Measurements from ENCODE around the gene MROH2A.

The MROH2A gene

DNA sequence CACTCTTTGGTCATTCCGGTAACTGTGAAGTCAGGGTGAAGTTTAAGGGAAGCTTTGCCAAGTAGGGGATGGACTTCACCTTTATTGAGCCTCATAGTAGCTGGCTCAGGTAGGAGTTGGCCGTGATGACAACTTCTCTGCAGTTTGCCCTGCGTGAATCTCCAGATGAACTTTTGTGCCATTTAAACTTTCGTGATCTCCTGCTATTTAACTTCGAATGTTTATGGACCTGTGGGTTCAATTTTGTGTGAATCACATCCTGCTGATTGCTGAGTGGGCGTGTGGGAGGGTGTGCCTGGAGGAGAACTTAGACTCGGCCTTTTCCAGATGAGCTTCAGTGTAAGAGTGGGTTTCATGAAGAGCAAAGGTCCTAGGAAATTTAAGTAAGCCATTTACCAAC lies 13.9 kb upstream of the MROH2A start:
- DNase-seq, result no peak

DNA sequence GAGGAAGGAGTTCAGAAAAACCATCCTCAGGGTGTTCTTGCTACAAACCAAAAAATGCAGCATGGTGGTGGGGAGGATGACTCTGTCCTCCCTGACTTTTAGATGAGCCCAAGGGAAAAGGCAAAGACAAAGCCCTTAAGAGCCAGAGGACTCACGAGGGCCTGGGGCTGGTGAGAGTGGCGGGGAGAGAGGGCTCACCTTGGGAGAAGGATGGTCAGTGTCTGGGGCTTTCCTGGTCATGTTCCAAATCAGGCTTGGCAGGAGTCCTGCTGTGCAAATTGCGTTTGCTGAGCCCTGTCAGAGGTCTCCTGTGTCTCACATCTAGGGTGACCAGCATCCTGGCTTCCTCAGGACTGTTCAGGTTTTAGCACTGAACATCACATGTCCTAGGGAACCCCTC lies 13.4 kb upstream of the MROH2A start:
- DNase-seq, result no peak

DNA sequence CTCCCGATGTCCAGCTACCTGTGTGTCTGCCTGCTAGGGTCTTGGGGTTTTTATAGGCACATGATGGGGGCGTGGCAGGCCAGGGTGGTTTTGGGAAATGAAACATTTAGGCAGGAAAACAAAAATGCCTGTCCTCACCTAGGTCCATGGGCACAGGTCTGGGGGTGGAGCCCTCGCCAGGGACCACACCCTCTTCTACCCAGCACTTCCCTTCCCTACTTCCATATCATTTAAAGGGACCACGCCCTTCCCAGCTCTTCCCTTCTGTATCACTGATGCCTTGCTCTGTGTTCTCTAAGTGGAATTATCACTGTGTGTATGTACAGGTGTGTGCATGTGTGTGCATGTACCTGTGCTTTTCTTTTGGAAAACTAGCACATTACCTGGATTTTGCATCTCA lies 11.7 kb upstream of the MROH2A start:
- no peak for DNase-seq

DNA sequence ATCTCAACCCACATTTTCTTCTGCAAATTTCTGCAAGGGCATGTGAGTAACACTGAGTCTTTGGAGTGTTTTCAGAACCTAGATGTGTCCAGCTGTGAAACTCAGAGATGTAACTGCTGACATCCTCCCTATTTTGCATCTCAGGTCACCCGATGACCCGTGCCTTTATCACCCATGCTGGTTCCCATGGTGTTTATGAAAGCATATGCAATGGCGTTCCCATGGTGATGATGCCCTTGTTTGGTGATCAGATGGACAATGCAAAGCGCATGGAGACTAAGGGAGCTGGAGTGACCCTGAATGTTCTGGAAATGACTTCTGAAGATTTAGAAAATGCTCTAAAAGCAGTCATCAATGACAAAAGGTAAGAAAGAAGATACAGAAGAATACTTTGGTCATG lies 10.1 kb upstream of the MROH2A start:
- no peak for DNase-seq

DNA sequence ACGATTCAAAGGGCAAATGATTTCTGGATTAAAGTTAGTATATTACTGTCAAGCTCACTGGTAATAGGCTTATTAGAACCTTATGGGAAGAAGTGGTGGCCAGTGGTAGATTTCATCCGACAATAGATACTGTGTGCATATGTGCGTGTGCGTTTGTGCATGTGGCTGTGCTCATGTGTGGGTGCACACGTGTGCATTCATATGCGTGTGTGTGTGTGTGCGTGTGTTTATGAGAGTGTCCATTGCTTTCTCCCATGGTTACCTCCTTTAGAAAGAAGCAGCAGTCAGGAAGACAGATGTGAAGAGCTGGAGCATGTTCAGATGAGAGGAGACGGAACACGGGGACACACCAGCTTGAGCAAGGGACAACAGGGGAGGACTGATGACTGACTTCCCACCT lies 8.9 kb upstream of the MROH2A start:
- no peak for DNase-seq

- no peak for DNase-seq
These were observed 6.0 kb upstream of the MROH2A start for GRCh38 chr2:233772153-233772552.

DNA sequence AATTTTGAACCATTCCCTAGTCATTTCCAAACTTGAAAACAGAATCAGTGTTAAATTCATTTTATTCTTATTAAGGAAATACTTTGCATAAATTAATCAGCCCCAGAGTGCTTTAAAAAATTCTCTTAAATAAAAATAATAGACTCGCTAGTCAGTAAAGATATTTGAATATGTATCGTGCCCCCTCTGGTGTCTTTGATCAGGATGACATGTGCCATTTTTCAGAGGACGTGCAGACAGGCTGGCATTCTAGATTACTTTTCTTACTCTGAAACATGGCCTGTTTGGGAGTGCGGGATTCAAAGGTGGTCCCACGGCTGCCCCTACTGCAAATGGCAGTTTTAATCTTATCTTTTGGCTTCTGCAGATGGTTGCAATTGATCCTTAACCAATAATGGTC lies 5.5 kb upstream of the MROH2A start:
- DNase-seq, result no peak

DNA sequence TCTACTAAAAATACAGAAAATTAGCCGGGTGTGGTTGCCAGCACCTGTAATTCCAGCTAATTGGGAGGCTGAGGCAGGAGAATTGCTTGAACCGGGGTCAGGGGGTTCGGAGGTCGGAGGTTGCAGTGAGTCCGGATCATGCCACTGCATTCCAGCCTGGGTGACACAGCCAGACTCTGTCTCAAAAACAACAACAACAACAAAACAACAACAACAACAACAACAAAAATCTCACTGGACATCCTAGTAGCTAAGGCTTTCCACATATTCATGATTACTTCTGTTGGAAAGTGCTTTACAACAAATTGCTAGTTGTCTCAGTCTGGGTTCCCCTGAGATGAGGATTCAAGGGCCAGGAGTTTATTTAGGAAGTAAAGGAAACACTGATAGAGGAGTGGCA lies 4.3 kb upstream of the MROH2A start:
- DNase-seq, result no peak

DNA sequence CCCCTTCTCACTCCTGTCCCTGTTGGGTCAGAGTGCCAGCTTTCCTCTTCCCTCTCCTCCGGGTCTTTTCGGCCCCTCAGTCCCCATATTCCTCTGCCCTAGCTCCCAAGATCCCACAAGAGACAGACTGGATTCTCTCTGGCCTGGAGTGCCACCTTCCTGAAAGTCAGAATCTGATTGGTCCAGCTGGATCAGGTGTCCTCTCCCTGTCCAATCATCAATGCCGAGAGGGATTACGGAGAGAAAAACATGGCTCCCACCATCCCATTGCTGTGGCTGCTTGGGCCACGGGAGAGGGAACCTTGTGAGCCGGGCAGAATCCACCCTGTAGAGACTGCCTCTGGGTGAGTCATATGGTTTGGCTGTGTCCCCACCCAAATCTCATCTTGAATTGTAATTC lies 2.7 kb upstream of the MROH2A start:
- no peak for DNase-seq

GRCh38 chr2:233779722-233780121 lies 1.6 kb downstream of the MROH2A start:
- DNase-seq, result no peak

GRCh38 chr2:233780771-233781170 lies 2.6 kb downstream of the MROH2A start:
- DNase-seq, result no peak

- DNase-seq, result no peak
These were observed 11.4 kb downstream of the MROH2A start for GRCh38 chr2:233789554-233789953.

- no peak for DNase-seq
These were observed 13.2 kb downstream of the MROH2A start for GRCh38 chr2:233791151-233791882.

DNA sequence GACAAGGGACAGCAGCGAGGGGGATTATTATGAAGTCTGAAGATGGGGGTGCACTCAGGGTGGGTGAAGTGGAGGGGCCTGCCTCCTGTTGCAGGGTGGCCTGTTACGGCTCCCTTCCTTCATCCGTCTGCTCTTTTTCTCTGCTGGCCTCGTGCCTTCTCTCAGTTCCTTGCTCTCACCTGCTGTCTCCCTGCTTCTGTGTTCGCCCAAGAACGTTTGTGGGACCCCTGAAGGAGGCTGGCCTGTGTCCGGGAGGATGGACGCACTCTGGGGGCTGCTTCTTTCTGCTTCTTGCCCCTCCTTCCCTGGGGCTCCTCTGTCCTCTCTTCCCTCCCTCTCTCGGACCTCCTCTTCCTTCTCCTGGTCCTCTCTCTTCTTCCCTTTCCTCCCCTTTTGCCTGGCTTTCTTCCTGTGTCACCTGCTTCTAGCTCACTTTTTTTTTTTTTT lies 13.8 kb downstream of the MROH2A start:
- DNase-seq, result no peak

DNA sequence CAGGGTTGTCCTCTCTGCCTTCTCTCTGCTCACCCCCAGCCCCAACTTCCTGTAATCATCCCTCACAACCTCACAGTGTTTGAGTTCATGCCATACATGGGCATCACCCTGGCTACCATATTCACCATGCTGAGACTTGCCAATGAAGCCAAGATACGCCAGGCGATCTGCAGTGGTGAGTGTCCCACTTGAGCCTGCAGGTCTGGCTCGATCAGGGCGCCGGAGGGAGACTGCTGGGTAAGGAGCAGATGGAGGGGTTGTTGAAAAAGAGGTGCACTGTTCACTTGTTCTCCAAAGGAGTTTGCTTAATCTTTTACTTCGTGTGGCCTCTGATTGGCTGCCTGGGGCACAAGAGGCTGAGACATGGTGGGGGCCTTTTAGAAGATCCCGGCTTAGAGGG lies 14.6 kb downstream of the MROH2A start:
- no peak for DNase-seq

- DNase-seq, result no peak
These were observed 15.5 kb downstream of the MROH2A start for GRCh38 chr2:233793465-233794127.

DNA sequence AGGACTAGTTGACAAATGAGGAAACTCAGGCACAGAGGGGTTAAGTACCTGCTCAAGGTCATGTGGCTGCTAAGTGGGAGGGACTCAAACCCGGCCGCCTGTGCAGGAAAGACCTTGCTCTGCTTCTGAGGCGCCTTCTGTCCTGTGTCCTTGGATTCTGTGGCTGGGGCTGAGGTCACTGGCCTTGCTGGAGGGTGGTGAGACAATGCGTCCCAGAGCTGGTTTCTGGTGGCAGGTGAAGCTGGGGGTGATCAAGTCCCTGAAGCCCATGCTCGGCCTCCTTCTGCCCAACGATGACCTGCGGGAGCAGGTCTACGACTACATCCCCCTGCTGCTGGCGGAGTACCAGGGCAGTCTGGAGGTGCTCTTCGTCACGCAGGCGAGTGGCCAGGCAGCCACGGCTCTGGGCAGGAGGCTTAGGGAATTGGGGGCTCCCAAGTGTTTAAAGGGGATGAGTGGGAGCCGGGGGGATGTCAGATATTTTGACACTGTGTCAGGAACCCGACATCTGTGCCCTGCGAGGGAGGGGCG lies 16.1 kb downstream of the MROH2A start:
- no peak for DNase-seq

DNA sequence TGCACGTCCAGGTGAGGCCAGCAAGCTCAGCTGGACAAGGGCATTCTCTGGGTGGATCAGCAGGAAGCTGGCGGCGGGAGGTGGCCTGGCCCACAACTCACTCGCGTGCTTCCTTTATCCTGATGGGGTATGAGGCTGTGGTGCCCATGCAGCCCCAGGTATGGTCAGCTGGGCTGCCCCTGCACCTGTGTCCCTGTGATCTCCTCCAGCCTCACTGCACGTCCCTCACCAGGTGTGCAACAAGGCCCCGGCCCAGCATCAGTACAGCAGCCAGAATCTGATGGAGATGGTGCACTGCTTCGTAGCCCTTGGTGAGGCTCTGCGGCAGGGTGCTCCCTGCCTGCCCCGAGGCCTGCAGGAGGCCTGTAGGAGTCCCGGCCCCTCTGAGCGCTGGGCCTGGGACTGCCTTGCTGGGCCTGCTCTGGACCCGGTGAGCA lies 17.6 kb downstream of the MROH2A start:
- DNase-seq, result no peak

DNA sequence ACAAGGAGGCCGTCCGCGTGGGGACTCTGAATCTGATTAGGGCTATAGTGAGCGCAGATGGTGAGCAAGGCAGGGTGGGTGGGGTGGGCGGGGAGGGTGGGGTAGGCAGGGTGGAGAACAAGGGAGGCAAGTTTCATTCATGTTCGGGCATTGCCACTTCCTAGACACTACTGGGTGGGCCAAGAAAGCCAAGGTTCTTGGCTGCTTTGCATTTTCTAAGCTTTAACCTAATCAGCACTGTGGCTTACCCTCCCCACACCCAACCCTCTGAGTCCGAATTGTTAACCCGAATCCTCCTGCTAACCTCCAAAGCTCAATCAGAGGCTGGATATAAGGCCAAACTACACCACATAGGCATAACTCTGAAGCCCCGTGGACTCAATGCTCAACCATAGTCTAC lies 18.1 kb downstream of the MROH2A start:
- DNase-seq, result no peak

- DNase-seq, result no peak
These were observed 20.4 kb downstream of the MROH2A start for GRCh38 chr2:233798335-233799086.

DNA sequence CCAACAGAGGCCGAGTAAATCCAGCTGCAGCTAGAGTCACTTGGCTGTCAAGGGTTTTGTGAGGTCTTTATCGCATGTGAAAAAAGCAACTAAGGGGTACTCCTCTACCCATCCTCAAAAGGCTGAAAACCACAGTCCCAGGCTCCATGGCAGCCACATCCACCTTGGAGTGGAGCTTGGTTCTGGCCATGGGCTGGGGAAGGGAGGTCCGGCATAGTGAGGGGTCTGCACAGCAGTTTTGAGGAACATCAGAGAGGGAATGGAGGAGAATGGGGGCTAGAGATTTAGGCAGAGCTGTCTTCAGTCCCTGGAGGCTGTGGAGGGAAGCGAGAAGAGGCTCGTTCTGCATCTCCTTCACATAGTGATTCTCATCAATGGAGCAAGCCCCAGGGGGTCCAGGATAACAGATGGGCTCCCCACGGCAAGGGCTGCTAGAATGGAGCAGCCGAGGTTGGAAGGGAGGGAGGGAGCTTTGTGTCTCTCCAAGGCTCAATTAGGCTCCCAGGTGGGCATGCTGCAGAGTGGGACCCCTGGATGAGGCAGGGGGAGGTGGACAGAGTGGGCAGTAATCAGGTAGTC lies 21.0 kb downstream of the MROH2A start:
- peak; percentile 55 for DNase-seq

DNA sequence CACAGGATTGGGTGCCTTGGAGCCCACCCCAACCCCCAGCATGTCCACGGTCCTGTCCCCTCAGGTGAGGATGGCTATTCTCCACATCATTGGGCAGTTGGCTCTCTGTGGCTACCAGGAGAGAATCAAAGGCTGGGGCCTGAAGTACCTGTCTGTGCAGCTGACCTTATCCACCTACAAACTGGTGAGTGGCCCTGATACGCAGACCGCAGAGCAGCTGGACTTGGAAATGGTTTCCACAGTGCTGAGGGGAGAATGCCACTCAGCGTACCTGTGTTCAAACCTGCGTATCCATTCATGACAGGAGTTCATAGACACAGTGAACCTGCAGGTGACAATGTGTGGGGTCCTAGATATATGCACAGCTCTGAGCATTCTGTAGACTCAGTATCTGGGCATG lies 21.6 kb downstream of the MROH2A start:
- DNase-seq, result no peak

- no peak for DNase-seq
These were observed 22.1 kb downstream of the MROH2A start for GRCh38 chr2:233800208-233800607.

All from NCI-H2171 treated with DMSO at 0.1 percent for 48 hours (cell line).